ENCODE data around the gene TTC8.

The TTC8 gene

DNA sequence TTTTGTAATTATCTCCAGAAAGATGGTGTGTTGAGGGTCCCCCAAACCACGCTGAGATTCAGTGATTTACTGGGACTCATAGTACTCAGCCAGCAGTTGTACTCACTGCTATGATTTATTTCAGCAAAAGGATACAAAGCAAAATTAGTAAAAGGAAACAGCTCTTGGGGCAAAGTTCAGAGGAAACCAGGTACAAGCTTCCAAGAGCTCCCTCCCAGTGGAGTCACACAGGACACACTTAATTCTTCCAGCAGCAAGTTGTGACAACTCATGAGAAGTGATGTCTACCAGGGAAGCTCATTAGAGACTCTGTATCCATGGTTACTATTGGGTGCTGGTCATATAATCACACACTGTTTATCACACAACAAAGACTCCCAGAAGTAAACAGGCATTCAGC, 38.7 kb downstream of the TTC8 start:
- DNase-seq (ENCODE audit: insufficient read length, low spot score): no peak
- peak; percentile 55 for FAIRE-seq
- TF ChIP-seq, protein P1, sequence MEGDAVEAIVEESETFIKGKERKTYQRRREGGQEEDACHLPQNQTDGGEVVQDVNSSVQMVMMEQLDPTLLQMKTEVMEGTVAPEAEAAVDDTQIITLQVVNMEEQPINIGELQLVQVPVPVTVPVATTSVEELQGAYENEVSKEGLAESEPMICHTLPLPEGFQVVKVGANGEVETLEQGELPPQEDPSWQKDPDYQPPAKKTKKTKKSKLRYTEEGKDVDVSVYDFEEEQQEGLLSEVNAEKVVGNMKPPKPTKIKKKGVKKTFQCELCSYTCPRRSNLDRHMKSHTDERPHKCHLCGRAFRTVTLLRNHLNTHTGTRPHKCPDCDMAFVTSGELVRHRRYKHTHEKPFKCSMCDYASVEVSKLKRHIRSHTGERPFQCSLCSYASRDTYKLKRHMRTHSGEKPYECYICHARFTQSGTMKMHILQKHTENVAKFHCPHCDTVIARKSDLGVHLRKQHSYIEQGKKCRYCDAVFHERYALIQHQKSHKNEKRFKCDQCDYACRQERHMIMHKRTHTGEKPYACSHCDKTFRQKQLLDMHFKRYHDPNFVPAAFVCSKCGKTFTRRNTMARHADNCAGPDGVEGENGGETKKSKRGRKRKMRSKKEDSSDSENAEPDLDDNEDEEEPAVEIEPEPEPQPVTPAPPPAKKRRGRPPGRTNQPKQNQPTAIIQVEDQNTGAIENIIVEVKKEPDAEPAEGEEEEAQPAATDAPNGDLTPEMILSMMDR (IDR thresholded peaks at IDR 0.05; ENCODE audit: insufficient read depth, missing control alignments): no peak

DNA sequence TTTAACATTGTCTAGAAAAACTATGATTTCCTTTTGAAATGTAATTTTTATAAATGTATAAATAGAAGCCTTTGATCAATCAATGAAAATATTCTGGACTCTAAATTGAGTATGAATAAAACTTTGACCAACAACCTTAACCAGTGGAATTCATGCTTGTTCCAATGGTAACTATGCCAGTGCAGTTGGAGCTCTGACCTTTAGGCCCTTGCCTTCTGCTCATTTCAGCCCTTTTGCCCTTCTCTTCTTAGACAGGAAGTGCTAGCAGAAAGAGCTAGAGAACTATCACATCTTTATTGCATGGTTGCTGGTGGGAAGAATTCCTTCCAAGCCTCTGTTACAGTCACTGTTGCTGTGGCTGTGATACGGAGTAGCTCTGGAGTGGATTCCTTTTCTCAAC, 39.7 kb downstream of the TTC8 start:
- TF ChIP-seq, protein P1 (IDR thresholded peaks at IDR 0.05; ENCODE audit: insufficient read depth, missing control alignments): no peak
- no peak for DNase-seq (ENCODE audit: insufficient read length, low spot score)
- FAIRE-seq: no peak

DNA sequence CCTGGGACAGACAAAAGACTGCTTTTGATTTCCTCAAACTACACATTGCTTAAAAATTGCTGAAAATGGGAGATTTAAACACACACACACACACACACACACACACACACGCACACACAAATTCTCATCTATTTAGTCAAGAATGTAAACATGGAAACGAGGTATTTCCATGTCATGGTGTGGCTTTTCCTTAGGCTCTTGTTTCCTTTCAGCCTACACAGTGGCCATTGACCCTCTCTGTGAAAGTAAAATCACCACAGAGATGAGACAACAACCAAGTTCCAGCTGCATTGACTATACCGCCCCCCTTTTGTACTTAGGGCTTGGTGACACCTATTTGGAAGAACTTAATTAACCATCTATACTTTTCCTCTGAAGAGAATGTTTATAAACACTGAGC, 41.9 kb downstream of the TTC8 start:
- no peak for DNase-seq (ENCODE audit: insufficient read length, low spot score)
- FAIRE-seq: no peak
- TF ChIP-seq, protein P1 (IDR thresholded peaks at IDR 0.05; ENCODE audit: insufficient read depth, missing control alignments): no peak

DNA sequence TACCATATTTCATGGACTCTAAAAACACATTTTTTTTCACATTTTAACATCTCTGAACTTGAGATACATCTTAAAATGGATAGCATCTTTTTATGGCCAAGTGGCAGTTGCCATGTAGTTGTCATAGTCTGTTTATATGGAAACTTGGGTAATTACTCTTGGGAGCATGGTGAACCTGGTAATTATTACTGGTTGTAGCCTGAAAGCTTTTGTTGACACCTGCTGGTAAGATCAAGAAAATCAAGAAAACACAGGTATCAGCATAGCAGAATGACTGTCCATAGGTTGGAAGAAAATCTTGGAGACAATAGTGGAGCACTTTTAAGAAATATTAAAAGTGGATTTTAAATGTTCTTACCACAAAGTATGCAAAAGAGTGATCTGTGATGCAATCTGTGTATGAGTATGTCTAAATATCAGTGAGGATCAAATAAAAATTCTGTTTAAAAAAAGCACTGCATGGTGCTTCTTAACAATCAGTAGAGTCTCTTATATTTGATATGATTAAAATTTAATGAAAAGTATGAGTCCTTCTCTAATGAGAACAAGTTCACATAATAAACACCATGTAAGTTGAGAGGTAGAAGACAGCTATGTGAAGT, 44.2 kb downstream of the TTC8 start:
- TF ChIP-seq, protein P1 (IDR thresholded peaks at IDR 0.05; ENCODE audit: insufficient read depth, missing control alignments): peak; percentile 64
- DNase-seq (ENCODE audit: insufficient read length, low spot score): no peak
- peak; percentile 92 for FAIRE-seq

DNA sequence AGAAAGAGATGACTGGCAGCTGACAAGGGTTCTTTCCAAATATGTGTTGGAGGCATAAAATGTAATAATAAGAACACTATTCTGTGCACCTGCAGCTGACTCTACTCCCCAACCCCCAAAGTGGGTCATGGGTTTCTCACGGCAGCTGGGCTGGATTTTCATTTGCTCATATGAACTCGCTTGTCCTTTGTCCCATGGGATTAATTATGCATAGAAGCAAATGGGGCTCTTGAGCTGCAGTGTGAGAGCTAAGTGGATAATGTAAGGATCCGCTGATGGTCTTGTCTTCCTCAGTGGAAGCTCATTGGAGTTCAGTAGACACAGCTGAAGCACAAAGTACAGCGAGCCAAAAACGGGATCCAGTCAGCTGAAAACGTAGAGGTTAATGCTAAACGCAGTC, 46.3 kb downstream of the TTC8 start:
- FAIRE-seq (peak; percentile 98), DNase-seq (ENCODE audit: insufficient read length, low spot score) (no peak)
- TF ChIP-seq, protein P1 (IDR thresholded peaks at IDR 0.05; ENCODE audit: insufficient read depth, missing control alignments): no peak

DNA sequence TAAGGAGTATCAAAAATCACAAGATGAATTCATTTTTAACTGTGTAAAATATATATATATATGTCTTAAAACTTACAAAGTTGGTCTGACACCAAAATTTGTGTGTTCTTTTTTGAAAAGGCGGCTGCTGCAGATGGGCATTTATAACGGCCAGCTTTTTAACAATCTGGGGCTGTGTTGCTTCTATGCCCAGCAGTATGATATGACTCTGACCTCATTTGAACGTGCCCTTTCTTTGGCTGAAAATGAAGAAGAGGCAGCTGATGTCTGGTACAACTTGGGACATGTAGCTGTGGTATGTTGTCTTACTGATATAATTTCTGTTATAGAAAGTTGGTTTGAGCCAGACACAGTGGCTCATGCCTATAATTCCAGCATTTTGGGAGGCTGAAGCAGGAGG, 47.0 kb downstream of the TTC8 start:
- DNase-seq (ENCODE audit: insufficient read length, low spot score) (no peak), FAIRE-seq (no peak)
- TF ChIP-seq, protein P1 (IDR thresholded peaks at IDR 0.05; ENCODE audit: insufficient read depth, missing control alignments): no peak

DNA sequence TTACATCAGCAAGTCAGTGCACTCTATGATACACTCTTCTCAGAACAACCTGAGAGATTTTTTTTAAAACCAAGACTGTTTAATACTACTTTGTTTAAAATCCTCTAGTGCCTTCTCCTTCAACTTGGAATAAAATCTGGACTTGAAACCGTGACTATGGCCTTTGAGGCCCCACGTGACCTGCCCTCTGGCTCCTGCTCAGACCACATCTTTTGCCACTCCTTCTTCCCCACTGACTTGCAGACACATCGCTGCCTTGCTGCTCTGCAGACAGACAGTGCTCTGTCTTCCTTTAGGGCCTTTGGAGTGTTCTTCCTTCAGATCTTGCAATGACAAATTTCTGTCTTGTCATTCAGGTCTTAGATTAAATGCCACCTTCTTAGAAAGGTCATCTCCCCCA, 48.5 kb downstream of the TTC8 start:
- FAIRE-seq: no peak
- DNase-seq (ENCODE audit: insufficient read length, low spot score): no peak
- TF ChIP-seq, protein P1 (IDR thresholded peaks at IDR 0.05; ENCODE audit: insufficient read depth, missing control alignments): no peak
